Activated CD8-positive, alpha-beta memory T cell treated with anti-CD3 and anti-CD28 coated beads, Interleukin-2, amount 50 U/mL, for 1 hour (primary cell): Measurements from ENCODE around the gene SPTBN1.
"Not testable (repeated sequence)": the region's sequence is repeated elsewhere in the genome, so short reads cannot be mapped to it uniquely, and the experiment has no call there.

Source experiments
- DNase-seq: peaks from one replicate; pipeline ENCODE4 v3.0.0-alpha.2; 2020; ENCODE audit errors: extremely low read depth

Gene SPTBN1

GRCh38 chr2:54470266-54470938, 14.3 kb downstream of the SPTBN1 start:
- DNase-seq, result no peak

- no peak for DNase-seq
These were observed 15.1 kb downstream of the SPTBN1 start for GRCh38 chr2:54471221-54471711.

GRCh38 chr2:54473851-54474250, 17.7 kb downstream of the SPTBN1 start:
- no peak for DNase-seq

- DNase-seq, result no peak
These were observed 19.2 kb downstream of the SPTBN1 start for GRCh38 chr2:54475285-54475684.

- DNase-seq, result no peak
These were observed 19.8 kb downstream of the SPTBN1 start for GRCh38 chr2:54475919-54476318.

GRCh38 chr2:54476852-54477251, 20.7 kb downstream of the SPTBN1 start:
- DNase-seq, result no peak

- DNase-seq, result no peak
These were observed 21.8 kb downstream of the SPTBN1 start for GRCh38 chr2:54477896-54478295.

- no peak for DNase-seq
These were observed 22.8 kb downstream of the SPTBN1 start for GRCh38 chr2:54478899-54479298.

GRCh38 chr2:54479424-54479823, 23.3 kb downstream of the SPTBN1 start:
- no peak for DNase-seq

- DNase-seq, result no peak
These were observed 23.9 kb downstream of the SPTBN1 start for GRCh38 chr2:54480025-54480424.

GRCh38 chr2:54481686-54482085, 25.6 kb downstream of the SPTBN1 start:
- DNase-seq, result no peak

GRCh38 chr2:54482715-54483114, 26.6 kb downstream of the SPTBN1 start:
- no peak for DNase-seq

GRCh38 chr2:54483426-54483825, 27.3 kb downstream of the SPTBN1 start:
- DNase-seq, result no peak

GRCh38 chr2:54485756-54486155, 29.6 kb downstream of the SPTBN1 start:
- not testable (repeated sequence) for DNase-seq

- no peak for DNase-seq
These were observed 30.6 kb downstream of the SPTBN1 start for GRCh38 chr2:54486766-54487165.

- no peak for DNase-seq
These were observed 34.7 kb downstream of the SPTBN1 start for GRCh38 chr2:54490863-54491262.

- no peak for DNase-seq
These were observed 36.2 kb downstream of the SPTBN1 start for GRCh38 chr2:54492335-54492734.

GRCh38 chr2:54494087-54494486, 38.0 kb downstream of the SPTBN1 start:
- no peak for DNase-seq

- DNase-seq, result no peak
These were observed 40.8 kb downstream of the SPTBN1 start for GRCh38 chr2:54496920-54497319.

GRCh38 chr2:54497763-54498680, 41.9 kb downstream of the SPTBN1 start:
- DNase-seq, result no peak

GRCh38 chr2:54499661-54500060, 43.5 kb downstream of the SPTBN1 start:
- no peak for DNase-seq

GRCh38 chr2:54500404-54501205, 44.5 kb downstream of the SPTBN1 start:
- DNase-seq, result no peak
